GM18519 (cell line): ENCODE results near the gene ZNF256.

Source experiments
- ATAC-seq: cut with Tn5 transposase; IDR thresholded peaks from one replicate; pipeline ENCODE4 v1.9.1; 2021; ENCODE audit warnings: mild to moderate bottlenecking, moderate library complexity; ENCODE audit not compliant: unreplicated experiment, low FRiP score

Gene ZNF256

DNA sequence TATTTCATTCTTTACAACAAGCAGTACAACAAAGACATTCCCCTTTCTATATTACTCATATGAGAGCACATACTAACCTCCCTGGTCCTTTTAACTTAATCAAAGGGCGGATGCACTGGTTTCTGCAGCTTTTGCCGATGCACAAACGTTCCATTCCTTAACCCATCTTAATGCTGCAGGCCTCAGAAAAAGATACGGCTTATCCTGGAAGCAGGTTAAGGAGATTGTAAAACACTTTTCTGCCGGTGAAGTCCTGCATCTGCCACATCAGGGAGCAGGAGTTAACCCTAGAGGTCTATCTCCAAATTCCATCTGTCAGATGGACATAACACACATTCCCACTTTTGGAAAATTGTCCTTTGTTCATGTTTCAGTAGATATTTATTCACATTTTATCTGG is 47.2 kb downstream of the ZNF256 start:
- no peak for ATAC-seq
